Thyroid gland (tissue), 4 donors: ENCODE measurements around the gene SH3RF2.

Experiments used
- POLR2A ChIP-seq, 2 donors: fragments of 450-650 bp; IDR thresholded peaks; one replicate each; pipeline ENCODE4 v1.6.1; 2017; ENCODE audit warnings: antibody characterized with exemption in 2 of 2, mild to moderate bottlenecking in 2 of 2, moderate library complexity in 1 of 2
- TF ChIP-seq, protein P1 (sequence below), 6 experiments: fragments of 200-600 bp in 3 of 6; fragments of 450-650 bp in 3 of 6; sonication (generic) in 3 of 6; IDR thresholded peaks; one replicate each; pipeline ENCODE4 v1.5.1; 2016 to 2019; ENCODE audit warnings: antibody characterized with exemption in 6 of 6, mild to moderate bottlenecking in 2 of 6, inconsistent platforms in 1 of 6, moderate library complexity in 1 of 6

- TF ChIP-seq, protein P1, sequence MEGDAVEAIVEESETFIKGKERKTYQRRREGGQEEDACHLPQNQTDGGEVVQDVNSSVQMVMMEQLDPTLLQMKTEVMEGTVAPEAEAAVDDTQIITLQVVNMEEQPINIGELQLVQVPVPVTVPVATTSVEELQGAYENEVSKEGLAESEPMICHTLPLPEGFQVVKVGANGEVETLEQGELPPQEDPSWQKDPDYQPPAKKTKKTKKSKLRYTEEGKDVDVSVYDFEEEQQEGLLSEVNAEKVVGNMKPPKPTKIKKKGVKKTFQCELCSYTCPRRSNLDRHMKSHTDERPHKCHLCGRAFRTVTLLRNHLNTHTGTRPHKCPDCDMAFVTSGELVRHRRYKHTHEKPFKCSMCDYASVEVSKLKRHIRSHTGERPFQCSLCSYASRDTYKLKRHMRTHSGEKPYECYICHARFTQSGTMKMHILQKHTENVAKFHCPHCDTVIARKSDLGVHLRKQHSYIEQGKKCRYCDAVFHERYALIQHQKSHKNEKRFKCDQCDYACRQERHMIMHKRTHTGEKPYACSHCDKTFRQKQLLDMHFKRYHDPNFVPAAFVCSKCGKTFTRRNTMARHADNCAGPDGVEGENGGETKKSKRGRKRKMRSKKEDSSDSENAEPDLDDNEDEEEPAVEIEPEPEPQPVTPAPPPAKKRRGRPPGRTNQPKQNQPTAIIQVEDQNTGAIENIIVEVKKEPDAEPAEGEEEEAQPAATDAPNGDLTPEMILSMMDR (IDR thresholded peaks at IDR 0.05): no peak
- TF ChIP-seq POLR2A (IDR thresholded peaks at IDR 0.05): no peak
Observed at GRCh38 chr5:145948921-145949320, 12.5 kb downstream of the SH3RF2 start.
